RCC 7860 (cell line): Measurements from ENCODE around the gene AIPL1.

Experiments
- DNase-seq: peaks from one replicate; pipeline ENCODE4 v3.0.0-alpha.2; 2015; ENCODE audit warnings: low spot score
- FAIRE-seq: peaks from 2 replicates; lab custom pipeline; 2012; peaks lifted over from hg19 to GRCh38; lab: Jason Lieb, UNC

AIPL1 gene

DNA sequence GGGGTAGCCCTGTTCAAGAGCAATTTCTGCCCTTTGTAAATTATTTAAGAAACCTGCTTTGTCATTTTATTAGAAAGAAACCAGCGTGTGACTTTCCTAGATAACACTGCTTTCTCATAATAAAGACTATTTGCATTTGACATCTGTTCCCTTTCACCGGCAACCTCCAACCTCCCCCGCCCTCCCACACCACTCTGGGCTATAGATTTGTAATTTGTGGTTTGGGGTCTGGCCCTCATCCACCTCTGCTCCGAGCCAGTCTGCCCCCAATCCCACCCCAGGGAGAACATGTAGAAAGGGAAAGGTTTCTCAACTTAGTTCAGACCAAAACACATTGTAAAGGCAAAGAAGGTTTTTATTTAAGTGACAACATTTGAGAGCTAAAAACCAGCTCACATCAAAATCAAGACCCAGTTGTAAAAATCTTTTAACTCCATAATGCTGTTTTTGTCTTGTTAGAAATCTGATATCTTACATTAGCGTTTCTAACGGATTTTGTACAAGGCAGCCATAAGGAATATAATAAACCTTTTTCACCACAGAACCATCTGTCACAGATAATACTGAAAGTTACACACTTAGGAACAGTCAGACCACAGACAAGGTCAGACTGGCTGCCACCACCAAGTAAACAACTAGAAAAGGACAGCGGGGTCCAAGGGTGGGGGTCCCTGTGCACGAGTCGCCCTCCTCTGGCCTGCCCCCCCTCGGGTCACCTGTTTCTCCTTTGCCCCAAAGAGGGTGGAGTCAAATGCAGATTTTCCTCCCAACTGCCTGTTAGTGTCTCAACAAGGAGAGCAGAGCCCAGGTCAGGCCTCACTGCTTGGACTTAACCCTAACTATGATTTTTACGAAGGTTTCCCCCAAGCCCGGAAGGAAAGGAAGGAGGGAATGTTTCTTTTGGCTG lies 16.3 kb upstream of the AIPL1 start:
- no peak for DNase-seq
- FAIRE-seq, result no peak

DNA sequence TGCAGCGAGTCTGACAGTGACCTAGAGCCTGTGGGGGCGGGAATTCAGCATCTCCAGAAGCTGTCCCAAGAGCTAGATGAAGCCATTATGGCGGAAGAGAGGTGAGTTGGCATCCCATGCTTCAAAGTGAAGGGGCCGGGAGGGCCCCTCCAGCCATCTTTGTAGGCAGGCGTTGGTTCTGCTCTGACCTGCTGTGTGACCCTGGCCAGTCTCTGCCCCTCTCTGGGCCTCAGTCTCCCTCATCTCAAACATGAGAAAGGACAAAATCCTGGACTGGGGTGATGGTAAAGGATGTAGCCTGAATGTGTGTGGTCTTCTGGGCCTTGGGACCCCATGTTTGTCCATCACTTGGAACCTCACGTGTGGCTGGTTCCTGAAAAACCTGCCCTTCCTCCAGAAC lies 14.4 kb upstream of the AIPL1 start:
- DNase-seq, result no peak
- no peak for FAIRE-seq

DNA sequence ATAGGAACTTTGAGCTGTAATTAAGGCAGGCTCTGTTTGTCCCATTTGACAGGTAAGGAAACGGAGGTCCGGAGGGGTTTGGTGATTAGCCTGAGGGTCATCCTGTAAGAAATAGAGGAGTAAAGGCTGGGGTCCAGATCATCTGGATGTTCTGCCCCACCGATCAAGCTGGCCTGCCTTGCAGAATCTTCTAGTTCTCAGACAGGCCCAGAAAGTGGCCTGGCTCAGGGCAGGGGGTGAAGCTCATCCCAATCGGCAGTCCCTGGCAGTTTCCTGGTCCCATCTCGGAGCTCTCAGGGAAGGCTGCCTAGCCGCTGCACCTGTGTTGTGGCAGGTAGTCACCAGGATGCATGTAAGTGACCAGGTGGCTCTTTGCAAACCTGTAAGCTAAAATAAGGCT lies 13.6 kb upstream of the AIPL1 start:
- no peak for FAIRE-seq
- no peak for DNase-seq

DNA sequence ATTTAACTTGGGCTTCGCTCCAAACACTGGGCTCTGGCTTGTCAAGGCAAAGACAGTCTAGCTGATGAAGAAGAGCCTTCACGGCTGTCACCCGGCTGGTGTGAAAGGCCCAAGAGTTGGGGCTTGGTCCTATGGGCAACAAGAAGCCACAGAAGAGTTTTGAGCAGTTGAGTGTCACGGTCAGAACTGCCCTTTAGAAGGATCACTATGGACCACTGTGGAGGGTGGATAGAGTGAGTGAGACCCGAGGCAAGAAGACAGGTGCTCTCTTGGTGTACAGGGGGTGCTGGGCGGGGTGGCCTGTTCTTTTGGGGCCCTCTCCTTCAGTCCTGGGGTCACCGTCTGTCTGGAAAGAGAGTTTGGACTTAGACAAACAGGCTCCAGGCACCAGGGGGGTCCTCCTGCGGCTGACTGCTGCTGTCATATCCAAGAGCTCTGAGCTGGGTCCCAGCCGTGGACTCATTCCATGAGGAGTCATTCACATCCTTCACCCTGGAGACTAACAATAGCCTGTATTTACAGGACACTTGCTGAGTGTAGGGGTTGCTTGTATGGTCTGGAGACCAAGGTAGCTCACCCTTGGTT lies 11.7 kb upstream of the AIPL1 start:
- no peak for FAIRE-seq
- DNase-seq, result no peak

DNA sequence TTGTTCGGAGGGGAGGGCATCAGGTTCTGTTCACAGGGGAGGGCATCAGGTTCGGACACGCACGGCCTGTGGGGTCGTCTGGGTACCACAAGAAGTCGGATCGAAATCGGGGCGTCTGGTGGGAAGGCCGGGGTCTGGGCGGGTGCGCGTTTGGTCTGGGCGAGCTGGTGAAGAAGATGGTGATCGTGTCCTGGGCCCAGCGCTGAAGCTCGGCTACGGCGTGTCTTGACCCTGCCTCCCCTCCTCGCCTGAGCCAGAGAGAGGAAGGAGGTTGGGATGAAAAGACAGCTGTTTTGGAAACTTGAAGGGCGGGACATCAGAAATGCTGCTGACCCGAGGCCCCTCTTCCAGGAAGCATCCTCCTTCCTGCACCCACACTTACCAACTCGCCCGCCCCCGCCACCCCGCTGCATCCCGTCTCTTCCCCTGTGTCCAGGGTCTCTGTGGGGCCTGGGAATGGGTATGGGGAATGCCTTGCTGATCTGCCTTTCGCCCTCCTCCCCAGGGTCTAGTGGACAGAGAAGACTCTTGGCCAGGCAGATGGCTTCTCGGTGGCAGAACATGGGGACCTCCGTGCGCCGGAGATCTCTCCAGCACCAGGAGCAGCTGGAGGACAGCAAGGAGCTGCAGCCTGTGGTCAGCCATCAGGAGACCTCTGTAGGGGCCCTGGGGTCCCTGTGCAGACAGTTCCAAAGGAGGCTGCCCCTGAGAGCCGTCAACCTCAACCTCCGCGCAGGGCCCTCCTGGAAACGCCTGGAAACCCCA lies 9.8 kb upstream of the AIPL1 start:
- FAIRE-seq (no peak), DNase-seq (no peak)

DNA sequence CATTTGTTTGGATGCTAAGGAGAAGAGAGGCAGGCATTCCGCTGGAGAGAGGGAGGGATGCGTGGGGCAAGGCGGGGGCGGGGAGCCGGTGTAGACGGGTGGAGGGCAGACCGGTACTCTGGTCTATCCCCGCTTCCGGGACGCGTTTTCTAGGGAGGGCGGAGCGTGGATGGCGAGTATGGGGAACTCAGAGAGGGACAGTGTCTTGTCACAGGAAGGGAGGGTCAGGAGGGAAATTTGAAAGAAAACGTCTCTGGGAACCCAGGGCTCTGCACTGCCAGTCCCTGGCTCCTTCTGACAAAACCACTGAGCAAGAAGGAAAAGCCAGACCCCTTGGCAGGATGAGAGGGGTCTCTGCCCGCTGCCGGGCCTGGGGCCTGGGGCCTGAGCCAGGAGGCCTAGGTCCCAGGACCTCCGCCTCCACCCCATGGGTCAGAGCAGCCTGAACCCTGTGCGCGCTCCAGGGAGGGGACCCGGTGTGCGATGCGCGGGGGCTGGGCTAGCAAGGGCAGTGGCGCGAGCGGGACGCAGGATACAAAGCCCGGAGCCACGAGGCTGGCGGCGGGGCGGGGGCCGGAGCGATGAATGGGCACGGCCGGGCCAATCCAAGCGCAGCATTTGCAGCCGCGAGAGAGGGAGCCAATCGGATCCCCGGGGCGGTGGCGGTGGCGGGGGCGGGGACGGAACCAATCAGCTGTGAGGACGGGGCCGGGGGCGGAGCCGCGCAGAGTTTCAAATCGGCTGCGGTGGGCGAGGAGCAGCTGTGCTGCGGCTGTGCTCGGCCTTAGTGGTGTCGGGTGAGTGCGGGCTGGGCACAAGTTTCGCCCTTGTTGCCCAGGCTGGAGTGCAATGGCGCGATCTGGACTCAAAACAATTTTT lies 9.0 kb upstream of the AIPL1 start, which contains the start of gene PIMREG:
Gene PIMREG (plus strand): TSS at position 764 of the 879 bp plus-strand sequence. CDS start 656 bp downstream, outside the sequence.
- FAIRE-seq (peak; percentile 66), DNase-seq (peak; percentile 82)

DNA sequence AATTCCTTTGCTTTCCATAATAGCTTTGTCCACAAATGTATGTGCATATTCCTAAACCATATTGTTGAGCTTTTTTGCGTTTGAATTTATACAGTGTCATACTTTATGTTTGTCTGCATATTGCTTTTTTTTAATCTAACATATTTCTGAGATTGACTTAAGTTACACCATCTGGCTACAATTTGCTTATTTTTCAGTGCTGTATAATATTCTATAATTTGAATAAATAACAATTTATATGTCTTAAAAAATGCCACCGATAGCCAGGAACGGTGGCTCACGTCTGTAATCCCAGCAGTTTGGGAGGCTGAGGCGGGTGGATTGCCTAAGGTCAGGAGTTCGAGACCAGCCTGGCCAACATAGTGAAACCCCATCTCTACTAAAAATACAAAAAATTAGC lies 7.9 kb upstream of the AIPL1 start:
- FAIRE-seq, result no peak
- DNase-seq, result no peak

DNA sequence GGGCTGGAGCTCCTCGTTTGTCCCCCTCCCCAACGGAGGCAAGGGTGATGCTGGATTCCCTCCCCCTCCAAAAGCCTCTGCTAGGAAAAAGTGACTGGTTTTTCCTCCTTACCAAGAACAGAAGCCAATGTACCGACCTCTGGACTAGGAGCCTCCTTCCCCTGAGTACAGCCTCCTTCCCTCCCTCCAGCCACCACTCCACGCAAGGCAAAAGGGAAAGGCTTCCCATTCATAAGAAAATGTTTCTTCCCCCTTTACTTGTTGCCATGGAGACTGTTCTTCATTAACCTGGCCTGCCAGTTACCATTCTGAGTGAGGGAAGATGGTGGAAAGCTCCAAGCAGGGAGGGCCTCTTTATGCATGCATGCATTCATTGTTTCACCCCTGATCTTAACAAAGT lies 5.0 kb upstream of the AIPL1 start:
- DNase-seq (peak; percentile 3), FAIRE-seq (no peak)

DNA sequence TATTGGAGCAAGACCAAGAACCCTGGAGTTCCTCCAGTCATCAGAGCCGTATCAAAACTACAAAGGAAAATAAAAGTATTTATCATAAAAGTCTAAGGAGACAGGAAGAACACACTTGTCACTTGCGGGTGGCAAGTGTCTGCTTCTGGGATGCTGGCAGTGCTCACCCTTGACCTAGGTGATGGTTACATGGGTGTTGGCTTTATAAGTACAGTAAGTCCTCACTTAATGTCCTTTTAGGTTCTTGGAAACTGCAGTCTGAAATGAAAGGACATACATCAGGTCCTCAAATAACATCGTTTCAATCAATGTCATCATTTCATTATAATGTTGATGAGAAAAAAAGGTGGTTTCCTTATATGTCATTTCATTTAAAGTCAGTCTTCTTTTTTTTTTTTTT lies 3.0 kb upstream of the AIPL1 start:
- DNase-seq (no peak), FAIRE-seq (no peak)

DNA sequence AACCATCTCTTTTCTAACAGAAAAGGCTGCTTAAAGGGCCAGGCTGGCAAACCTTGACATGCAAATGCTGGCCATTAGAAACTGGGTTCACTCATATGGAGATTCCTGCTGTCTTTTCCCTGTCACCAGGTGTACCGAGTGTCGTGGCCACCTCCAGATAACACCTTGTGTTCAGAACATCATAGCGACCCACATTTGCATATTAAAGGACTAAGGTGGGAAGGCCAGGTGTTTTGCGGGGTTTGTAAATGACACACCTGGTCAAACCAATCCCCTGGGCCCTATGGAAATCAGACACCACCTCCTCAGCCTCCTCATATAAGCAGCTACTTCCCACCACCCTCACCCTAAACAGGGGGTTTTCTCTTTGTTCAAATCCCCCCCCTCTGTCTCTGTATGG lies 2.5 kb upstream of the AIPL1 start:
- no peak for DNase-seq
- no peak for FAIRE-seq

DNA sequence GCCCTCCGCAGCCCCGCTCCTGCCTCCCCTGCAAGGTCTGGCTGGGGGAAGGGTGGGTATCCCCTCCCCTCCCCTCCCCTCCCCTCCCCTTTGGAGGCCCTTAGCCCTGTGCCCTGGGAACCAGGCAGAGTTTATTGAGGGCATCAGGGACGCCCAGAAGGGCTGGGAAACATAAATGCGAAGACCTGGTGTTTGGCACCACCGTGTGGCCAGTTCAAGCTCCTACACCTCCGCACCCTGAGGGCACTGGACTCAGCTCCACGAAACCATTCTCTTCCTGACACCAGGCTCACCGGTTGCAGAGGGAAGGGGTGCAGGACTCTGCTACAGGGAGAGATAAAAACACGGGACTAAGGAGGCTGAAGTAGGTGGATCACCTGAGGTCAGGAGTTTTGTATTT lies 1.0 kb upstream of the AIPL1 start:
- peak; percentile 39 for DNase-seq

DNA sequence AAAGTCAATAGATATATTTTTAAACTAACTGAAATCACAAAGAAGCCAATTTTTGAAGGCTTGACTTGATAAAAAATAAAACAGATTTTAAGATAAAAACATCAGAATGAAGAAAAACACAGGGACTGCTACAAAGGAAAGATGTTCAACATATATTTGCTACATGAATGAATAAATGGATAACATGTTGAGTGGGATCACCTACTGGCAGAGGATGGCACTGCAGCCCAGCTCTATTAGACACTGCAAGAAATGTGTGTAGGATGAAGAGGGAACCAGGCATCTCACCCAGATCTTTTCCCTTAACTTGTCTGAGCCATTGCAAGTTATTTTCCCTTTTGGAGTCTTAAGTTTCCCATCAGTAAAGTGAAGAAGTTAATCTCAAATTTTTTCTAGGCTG lies 4.2 kb downstream of the AIPL1 start:
- FAIRE-seq, result no peak
- DNase-seq, result no peak

More for the DNA sequence above, 1.0 kb upstream of the AIPL1 start:
- FAIRE-seq, result no peak

DNA sequence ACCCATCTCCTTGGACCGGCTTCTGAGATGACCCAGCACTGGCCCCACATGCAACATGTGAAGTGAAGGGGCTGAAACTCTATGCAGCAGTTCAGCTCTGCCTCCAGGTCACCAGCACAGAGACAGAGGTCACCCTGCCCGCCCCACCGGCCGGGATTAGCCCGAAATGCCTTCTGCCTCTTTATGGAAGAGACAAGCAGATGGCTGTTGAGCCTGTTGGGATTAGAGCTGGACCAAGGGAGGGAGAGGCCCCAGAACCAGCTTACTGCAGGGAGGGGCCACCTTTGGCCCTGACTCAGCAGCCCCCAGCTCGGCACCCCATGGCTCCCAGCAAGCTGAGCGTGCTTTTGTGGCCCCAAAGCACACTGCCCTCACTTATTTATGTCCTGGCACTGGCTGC lies 5.7 kb downstream of the AIPL1 start:
- DNase-seq, result no peak
- no peak for FAIRE-seq

DNA sequence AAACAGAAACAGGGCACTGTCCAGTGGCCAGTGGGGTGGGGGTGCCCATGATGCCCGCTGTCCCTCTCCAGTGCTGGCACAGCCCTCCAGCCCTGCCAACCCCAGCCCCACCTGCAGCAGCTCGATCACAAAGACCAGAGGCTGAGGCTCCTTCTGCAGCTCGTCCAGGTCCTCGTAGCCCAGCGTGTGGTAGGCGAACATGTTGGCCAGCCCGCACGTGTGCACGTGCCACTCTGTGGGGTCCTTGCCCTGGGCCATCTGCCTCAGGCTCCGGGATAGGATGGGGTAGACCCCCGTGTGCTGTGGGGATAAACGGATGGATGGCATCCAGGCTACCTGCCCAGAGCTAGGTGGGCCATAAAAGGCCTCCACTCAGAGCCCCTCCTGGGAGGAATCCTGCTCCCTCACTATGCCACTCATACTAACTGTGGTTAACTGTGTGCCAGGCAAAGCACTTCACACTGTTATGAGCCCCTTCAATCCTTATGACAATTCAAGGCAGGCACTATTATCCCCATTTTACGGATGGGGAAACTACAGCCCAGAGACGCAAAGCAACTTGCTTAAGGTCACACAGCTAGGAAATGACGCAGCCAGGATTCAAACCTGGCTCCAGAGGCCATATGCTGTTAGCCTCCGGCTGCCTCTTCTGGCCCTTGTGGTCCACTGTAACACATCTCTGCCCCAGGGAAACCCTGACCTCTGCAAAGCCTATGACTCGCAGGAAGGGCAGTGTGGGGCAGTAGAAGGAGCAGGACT lies 6.5 kb downstream of the AIPL1 start:
- FAIRE-seq, result no peak
- no peak for DNase-seq

DNA sequence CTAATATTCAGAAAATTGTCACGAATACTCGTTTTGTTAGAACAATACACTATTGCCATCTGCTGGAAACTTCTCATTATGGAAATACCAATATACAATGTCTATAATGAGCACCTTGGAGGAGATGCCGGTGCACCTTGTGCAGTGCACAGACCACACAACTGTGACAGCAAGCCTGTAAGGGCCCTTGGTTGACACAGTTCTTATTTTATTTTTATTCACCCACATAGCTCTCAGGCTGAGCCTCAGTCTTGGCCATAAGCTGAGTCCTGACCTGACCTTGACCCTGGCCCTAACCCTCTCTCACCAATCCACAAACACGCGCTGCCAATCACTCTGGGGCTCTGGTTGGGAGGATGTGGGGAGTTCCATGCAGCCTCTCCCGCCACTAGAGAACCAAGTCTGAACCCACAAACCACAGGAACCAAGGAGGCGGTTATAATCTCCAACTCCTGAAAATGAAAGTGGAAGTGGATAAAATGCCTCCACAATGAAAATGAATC lies 7.6 kb downstream of the AIPL1 start:
- FAIRE-seq (peak; percentile 86), DNase-seq (peak; percentile 50)

DNA sequence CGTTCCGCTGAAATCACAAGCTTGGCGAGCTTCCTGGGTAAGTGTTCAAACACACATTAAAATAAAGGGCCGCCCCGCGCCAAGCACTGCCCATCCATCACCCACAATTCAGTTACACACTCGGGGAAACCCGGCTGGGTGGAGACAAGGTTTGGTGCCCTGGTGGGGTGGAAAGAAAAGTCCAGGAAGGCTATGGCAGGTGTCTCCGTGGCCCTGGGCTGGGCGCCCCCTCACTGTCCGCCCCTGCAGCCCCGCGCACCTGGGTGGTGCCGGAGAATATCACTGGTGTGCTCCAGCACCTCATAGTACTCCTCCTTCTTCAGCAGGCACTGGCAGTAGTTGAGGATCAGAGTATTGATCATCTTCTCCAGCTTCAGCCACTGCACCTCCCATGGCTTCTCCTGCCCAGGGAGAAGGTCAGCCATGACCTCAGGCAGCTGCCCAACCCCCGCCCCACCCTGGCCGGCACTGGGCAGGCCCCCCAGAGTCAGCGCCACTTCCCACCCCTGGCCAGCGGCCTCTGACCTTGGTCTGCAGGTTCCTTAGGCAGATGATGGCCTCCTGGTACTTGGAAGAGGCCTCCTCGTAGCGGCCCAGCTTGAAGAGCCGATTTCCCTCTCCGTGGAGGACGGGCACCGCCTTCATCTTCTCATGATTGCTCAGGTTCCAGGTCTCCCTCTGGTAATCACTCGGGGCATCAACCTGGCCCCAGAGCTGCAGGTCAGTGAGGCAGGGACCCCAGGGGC lies 8.4 kb downstream of the AIPL1 start:
- FAIRE-seq (no peak), DNase-seq (no peak)

DNA sequence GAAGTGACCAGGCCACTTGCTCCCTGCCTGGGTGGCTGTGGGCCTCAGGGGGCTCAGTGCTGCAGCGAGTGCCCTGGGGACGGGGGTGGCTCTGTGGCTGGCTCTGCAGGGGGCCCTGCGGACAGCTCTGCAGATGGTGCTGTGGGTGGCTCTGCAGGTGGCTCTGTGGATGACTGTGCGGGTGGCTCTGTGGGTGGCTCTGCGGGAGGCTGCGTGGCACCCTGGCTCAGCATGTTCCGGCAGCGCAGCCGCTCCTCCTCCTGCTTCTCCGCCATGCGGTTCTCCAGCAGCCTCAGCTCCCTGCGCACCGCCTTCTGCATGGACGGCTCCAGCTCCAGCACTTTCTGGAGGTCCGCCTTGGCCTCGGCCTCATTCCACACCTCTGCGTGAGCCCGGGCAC lies 9.5 kb downstream of the AIPL1 start:
- DNase-seq (no peak), FAIRE-seq (no peak)

DNA sequence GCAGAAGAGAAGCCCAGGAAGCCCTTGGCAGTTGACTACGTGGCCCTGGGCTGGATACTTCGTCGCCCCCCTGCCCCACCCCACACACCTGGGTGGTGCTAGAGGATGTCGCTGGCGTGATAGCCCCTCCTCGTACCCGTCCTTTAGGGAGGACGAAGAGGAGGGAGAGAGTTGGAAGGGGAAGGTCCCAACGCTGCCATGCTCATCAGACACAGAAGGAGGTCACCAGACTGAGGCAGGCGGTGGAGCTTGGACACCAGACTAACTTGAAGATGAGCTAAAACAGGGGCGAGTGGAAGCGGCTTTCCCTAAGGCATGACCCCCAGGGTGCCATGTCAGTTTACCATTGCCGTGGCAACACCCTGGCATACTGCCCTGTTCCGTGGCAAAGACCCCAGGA lies 11.0 kb downstream of the AIPL1 start:
- DNase-seq, result no peak
- FAIRE-seq, result no peak

DNA sequence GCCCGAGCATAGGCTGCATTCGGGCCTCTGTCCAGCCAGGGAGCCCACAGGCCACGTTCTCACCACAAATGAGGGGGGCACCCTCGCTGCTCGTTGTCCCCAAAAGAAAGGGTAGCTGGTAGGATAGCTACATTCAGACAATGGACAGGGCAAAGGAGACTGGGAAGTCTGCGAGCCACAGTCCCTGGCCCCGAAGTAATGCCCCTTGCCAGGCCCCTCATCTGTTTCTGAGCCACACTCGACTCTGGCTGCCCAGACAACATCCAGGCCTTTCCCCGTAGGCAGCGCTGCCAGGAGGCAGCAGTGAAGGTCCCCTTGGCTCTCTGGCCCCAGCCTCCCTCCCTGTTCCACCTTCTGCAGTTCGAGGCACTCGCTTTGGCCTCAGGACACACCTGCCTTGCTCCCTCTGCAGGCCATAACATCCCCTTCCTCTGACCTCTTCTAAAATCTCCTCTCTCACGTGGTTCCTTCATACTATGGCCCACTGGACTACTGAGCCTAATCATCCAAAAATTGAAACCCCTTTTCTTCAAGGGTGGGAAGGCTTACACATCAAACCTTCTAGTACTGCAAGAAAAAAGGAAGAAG lies 12.2 kb downstream of the AIPL1 start:
- FAIRE-seq (no peak), DNase-seq (no peak)
